Vagina (tissue), 2 donors: ENCODE data around the gene MTHFSD. TPM values are rescaled to one million over a fixed set of nuclear protein-coding genes. Genes with fewer than 3 reads are reported as not detected.

Experiments used
- DNase-seq, 2 donors: peaks; one replicate each; pipeline ENCODE4 v3.0.0-alpha.2; 2017; ENCODE audit errors: extremely low spot score in 2 of 2
- H3K27ac ChIP-seq: fragments of 200-600 bp; sonication (generic); one replicate; pipeline ENCODE4 v1.5.1; 2019
- H3K27me3 ChIP-seq: fragments of 200-600 bp; sonication (generic); one replicate; pipeline ENCODE4 v1.5.1; 2019
- H3K36me3 ChIP-seq, 2 donors: fragments of 200-600 bp; sonication (generic); one replicate each; pipeline ENCODE4 v1.5.1; 2017 to 2019
- H3K4me1 ChIP-seq: fragments of 200-600 bp; sonication (generic); one replicate; pipeline ENCODE4 v1.5.1; 2019
- H3K4me3 ChIP-seq, 2 donors: fragments of 200-600 bp; sonication (generic); 1 replicate in 1 of 2; 2 replicates in 1 of 2; pipeline ENCODE4 v1.5.1; 2016 to 2019
- H3K9me3 ChIP-seq: fragments of 200-600 bp; sonication (generic); one replicate; pipeline ENCODE4 v1.5.1; 2019
- CTCF ChIP-seq, 3 experiments: fragments of 450-650 bp in 2 of 3; fragments of 200-600 bp in 1 of 3; sonication (generic) in 1 of 3; IDR thresholded peaks; one replicate each; pipeline ENCODE4 v1.5.1; 2017 to 2019; ENCODE audit warnings: antibody characterized with exemption in 3 of 3, mild to moderate bottlenecking in 2 of 3, moderate library complexity in 2 of 3
- POLR2A ChIP-seq, 2 donors: fragments of 450-650 bp; IDR thresholded peaks; one replicate each; pipeline ENCODE4 v1.6.1; 2017; ENCODE audit warnings: antibody characterized with exemption in 2 of 2, mild to moderate bottlenecking in 2 of 2, moderate library complexity in 2 of 2
- POLR2AphosphoS5 ChIP-seq, 2 donors: sonication (generic); formaldehyde crosslinking; IDR thresholded peaks; one replicate each; pipeline ENCODE4 v1.9.0; 2017; ENCODE audit warnings: antibody characterized with exemption in 2 of 2, mild to moderate bottlenecking in 2 of 2, low read depth in 1 of 2; ENCODE audit not compliant: insufficient read depth in 1 of 2
- intact Hi-C: fragments of 100-400 bp; cut with DNase I; formaldehyde crosslinking; loops from one replicate; pipeline ENCODE4 v1.15.1; 2023
- total RNA-seq: library from RNA; depleted of rRNA; stranded (reverse); fragments of >200 nt; gene quantifications from one replicate; pipeline ENCODE4 v1.2.3, GENCODE V29; 2016

Gene MTHFSD
- total RNA-seq, 1 donor from 2014 or later = 20.4 TPM

GRCh38 chr16:86505899-86506864, 48.9 kb downstream of the MTHFSD start:
- Histone ChIP-seq H3K4me1 (peaks cover 54% of the 10 kb centered on the region), H3K27ac (peak overlapping the region; percentile 94), H3K4me3 (peak overlapping the region; percentile 32 to 39), H3K36me3 (no peaks in the 10 kb centered on the region), H3K9me3 (no peaks in the 10 kb centered on the region), H3K27me3 (no peaks in the 10 kb centered on the region)
- DNase-seq = no peak
- TF ChIP-seq CTCF (IDR thresholded peaks at IDR 0.05) = no peak
- no peak for TF ChIP-seq POLR2AphosphoS5 (IDR thresholded peaks at IDR 0.05; ENCODE audit: insufficient read depth in 1 of 2, low read depth in 1 of 2)
- no peak for TF ChIP-seq POLR2A (IDR thresholded peaks at IDR 0.05)
- intact Hi-C loops = no loop called here

- TF ChIP-seq CTCF (IDR thresholded peaks at IDR 0.05) (no peak), POLR2AphosphoS5 (IDR thresholded peaks at IDR 0.05; ENCODE audit: insufficient read depth in 1 of 2, low read depth in 1 of 2) (peak in 1 of 2 donors; percentile 22), POLR2A (IDR thresholded peaks at IDR 0.05) (no peak)
- no peaks in the 10 kb centered on the region for H3K27me3 ChIP-seq
- H3K36me3 ChIP-seq = no peaks in the 10 kb centered on the region
- no peaks in the 10 kb centered on the region for H3K9me3 ChIP-seq
- peak overlapping the region; percentile 32 to 39 for H3K4me3 ChIP-seq
- peak overlapping the region; percentile 94 for H3K27ac ChIP-seq
- no peak for DNase-seq
- intact Hi-C loops = no loop called here
- peaks cover 54% of the 10 kb centered on the region for H3K4me1 ChIP-seq
These were observed 49.7 kb downstream of the MTHFSD start for GRCh38 chr16:86505185-86505898.

GRCh38 chr16:86504315-86505184, 50.5 kb downstream of the MTHFSD start:
- H3K9me3 ChIP-seq = no peaks in the 10 kb centered on the region
- no peaks in the 10 kb centered on the region for H3K36me3 ChIP-seq
- H3K27me3 ChIP-seq = peaks cover under 1% of the 10 kb centered on the region
- no peak for DNase-seq
- intact Hi-C loops = no loop called here
- peak overlapping the region in 1 of 2 donors; percentile 32 for H3K4me3 ChIP-seq
- TF ChIP-seq POLR2AphosphoS5 (IDR thresholded peaks at IDR 0.05; ENCODE audit: insufficient read depth in 1 of 2, low read depth in 1 of 2) (no peak), POLR2A (IDR thresholded peaks at IDR 0.05) (no peak), CTCF (IDR thresholded peaks at IDR 0.05) (no peak)
- peak overlapping the region; percentile 63 for H3K27ac ChIP-seq
- H3K4me1 ChIP-seq = peaks cover 49% of the 10 kb centered on the region

GRCh38 chr16:86503830-86504229, 51.2 kb downstream of the MTHFSD start:
- Histone ChIP-seq H3K4me1 (peaks cover 49% of the 10 kb centered on the region), H3K27ac (no peak overlapping the region), H3K36me3 (no peaks in the 10 kb centered on the region), H3K27me3 (peaks cover 8% of the 10 kb centered on the region), H3K4me3 (no peak overlapping the region), H3K9me3 (no peaks in the 10 kb centered on the region)
- intact Hi-C loops = no loop called here
- DNase-seq = no peak
- no peak for TF ChIP-seq POLR2A (IDR thresholded peaks at IDR 0.05)
- no peak for TF ChIP-seq POLR2AphosphoS5 (IDR thresholded peaks at IDR 0.05; ENCODE audit: insufficient read depth in 1 of 2, low read depth in 1 of 2)
- TF ChIP-seq CTCF (IDR thresholded peaks at IDR 0.05) = no peak
